GM18499 (cell line): ENCODE data around the gene STAB1.

Source experiments
- ATAC-seq: cut with Tn5 transposase; IDR thresholded peaks from one replicate; pipeline ENCODE4 v1.9.1; 2021; ENCODE audit warnings: moderate number of reproducible peaks; ENCODE audit not compliant: insufficient read depth, unreplicated experiment

STAB1 gene, protein sequence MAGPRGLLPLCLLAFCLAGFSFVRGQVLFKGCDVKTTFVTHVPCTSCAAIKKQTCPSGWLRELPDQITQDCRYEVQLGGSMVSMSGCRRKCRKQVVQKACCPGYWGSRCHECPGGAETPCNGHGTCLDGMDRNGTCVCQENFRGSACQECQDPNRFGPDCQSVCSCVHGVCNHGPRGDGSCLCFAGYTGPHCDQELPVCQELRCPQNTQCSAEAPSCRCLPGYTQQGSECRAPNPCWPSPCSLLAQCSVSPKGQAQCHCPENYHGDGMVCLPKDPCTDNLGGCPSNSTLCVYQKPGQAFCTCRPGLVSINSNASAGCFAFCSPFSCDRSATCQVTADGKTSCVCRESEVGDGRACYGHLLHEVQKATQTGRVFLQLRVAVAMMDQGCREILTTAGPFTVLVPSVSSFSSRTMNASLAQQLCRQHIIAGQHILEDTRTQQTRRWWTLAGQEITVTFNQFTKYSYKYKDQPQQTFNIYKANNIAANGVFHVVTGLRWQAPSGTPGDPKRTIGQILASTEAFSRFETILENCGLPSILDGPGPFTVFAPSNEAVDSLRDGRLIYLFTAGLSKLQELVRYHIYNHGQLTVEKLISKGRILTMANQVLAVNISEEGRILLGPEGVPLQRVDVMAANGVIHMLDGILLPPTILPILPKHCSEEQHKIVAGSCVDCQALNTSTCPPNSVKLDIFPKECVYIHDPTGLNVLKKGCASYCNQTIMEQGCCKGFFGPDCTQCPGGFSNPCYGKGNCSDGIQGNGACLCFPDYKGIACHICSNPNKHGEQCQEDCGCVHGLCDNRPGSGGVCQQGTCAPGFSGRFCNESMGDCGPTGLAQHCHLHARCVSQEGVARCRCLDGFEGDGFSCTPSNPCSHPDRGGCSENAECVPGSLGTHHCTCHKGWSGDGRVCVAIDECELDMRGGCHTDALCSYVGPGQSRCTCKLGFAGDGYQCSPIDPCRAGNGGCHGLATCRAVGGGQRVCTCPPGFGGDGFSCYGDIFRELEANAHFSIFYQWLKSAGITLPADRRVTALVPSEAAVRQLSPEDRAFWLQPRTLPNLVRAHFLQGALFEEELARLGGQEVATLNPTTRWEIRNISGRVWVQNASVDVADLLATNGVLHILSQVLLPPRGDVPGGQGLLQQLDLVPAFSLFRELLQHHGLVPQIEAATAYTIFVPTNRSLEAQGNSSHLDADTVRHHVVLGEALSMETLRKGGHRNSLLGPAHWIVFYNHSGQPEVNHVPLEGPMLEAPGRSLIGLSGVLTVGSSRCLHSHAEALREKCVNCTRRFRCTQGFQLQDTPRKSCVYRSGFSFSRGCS (N-terminal part only)

DNA sequence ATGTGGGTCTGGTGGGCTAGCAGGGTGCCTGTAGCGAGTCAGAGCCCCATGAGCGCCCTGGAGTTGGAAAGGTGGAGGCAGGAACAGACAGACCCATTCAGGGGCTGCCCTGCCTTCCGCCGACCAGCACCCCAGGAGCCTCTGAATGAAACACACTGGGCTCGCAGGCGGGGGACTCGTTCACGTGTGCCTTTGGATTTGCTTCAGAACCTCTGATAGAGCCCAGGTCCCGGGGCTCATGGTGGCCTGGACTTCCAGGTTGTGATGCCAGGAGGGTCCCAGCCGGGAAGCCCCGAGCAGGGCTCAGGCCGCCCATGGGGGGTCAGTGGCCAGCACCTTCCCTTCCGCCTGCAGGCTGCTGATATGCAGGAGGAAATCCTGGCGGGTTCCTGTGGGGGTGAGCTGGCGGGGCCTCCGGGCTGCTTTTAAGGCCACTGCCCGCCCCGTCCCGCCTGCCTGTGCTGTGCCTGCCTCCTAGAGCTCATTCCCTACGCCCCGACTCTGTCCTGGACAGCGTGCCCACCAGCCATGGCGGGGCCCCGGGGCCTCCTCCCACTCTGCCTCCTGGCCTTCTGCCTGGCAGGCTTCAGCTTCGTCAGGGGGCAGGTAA lies at the start of gene STAB1:
STAB1 (plus strand) TSS at position 453 of the 610 bp plus-strand sequence; CDS start at position 529, 76 bp downstream.
- no peak for ATAC-seq

DNA sequence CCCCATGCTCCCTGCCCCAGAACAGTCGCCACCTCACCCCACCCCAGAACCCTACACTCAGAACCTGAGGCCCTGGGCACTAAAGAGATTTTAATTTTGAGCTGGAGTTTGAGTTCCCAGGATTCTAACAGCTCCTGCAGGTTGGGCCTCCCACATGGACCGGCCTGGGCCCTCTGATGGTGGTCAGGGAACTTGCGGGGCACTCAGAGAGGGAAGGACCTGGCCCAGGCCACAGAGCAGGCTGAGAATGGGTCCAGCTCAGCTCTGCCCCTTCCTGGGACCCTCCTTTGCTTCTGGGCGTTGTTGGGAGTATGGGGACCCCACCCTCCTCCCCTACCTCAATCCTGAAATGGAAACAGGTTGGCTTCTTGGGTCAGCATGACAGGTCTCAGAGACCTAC lies 49.1 kb upstream of the STAB1 start:
- no peak for ATAC-seq

DNA sequence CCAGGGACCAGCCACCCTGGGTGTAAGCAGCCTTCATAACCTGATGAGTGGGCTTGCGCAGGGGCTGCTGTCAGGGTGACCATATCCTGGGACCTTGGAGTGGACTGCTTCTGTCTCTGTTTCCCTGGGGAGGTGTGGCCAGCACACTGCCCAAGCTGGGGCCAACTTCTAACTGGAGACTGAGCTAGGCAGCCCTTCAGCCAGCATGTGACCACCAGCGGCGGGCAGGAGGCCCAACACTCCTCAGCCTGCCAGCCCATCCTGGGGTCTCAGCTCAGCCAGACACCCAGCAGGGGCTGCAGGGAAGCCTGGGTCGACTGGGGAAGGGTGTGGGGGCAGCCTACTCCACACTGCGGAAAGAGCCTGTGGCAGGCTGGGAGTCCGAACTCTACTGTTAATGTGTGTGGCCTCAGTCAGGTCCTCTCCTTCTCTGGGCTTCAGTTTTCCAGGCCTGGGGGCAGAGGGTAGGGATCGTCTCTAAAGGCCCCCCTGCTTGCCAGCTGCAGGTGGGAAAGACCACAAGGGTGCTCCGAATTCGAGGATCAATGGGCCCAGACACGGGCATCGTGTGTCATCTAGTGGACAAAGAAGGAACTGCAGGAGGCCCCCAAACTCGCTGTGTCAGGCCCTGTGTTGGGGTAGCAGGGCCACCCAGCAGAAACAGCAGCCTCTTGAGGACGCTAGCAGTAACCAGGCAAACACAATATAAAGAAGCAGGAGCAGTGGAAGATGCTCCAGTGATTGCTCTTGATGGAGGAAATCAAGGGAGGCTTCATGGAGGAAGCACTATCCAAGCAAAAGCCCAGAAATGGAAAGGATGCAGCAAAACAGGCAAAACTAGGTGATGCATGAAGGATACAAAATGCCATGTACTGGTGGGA lies 48.3 kb upstream of the STAB1 start:
- ATAC-seq = no peak

DNA sequence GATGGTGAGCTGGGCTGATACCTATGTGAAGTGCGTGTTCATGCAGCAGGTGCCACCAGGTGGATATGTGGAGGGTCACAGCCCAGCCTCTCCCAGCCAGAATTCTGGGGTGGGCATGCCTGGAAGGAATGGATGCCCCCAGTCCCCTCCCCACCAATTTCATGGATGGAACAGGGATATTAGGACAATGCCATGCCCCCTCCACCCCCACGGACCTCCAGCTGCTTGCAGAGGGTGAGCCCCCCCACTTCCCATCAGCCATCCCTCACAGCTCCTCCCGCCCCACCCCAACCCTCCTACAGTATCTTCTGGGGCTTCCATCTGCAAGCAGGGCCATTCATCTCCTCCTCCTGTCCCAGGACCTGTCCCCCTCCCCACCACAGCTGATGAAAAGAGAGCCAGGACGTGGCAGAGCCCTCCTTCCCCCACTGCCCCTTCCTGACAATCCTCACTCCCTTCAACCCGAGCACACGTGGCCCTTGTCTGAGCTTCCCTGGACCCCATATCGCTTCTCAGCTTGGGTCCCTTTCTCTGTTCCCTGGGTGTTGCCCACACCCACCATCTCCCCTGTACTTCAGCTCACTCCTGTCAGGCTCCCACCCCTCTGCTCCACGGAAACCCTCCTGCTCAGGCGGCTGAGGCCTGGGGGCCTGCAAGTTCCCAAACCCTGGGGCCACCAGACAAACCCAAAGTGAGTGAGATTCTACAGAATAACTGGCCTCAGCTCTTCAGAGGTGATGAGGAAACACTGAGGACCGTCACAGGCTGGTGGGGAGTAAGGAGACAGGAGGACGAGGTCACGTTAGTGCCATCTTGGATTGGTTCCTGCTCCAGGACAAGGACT lies 47.4 kb upstream of the STAB1 start:
- no peak for ATAC-seq

DNA sequence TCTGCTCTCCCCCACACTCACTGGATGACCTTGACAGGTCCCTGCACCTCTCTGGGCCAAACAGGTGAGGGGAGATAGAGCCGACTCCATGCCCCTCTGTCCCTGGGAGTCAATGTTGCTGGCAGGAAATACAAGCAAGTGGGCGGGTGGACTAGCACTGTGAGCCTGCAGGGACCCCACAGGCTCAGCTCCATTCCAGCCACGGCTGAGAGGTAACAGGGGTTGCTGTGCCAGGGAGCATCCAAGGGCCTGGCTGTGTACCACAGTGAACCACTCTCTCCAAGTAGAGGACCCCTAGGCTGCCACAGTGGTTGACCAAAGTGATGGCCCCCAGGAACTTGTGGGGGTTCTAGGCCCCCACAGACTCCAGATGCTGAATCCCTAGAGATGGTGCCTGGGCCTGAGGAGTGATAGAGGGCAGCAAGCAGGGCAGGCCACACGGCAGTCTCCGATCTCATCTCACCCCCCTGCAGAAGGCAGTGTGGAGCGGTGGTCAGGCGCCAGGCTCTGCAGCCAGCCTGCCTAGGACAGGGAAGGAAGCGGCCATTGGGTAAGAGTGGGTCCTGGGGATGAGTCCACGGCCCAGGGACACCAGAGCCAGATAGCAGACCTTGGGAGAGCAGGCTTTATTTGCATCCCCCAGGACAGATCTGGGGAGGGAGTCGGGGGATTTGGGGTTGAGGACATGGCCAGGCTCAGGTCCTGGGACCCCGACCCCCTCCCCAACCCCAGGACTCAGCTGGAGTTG lies 44.5 kb upstream of the STAB1 start:
- ATAC-seq = no peak

DNA sequence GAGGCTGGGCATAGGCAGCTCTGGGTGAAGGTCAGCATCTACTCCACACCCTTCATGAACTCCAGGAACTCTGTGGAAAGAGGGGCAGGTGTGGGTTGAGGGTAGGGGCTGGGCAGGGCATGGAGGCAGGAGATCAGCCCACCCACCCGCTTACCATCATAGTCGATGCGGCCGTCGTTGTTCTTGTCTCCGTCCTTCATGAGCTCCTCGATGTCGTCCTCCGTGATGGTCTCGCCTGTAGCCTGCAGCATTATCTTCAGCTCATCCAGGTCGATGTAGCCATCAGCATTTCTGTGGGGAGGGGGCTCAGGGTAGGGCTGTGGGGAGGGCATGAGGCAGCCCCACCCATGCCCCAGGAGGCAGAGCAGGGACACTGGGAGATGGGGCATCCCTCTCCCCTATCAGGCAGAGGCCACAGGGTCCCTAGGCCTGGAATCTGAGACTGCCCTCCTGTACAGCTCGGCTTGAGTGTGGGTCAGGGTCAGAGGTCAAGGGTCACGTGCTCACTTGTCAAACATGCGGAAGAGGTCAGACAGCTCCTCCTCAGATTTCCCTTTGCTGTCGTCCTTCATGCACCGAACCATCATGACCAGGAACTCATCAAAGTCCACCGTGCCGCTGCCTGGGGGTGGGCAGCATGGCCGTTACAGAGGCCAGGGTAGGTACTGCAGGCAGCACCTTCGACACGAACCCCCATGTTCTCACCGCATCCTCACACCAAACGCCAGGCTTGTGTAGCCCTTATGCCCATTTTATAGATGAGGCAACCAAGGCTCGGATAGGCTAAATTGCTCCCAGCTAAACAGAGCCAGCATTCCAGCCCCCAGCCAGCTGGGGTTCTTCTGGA lies 43.7 kb upstream of the STAB1 start:
- ATAC-seq = no peak

DNA sequence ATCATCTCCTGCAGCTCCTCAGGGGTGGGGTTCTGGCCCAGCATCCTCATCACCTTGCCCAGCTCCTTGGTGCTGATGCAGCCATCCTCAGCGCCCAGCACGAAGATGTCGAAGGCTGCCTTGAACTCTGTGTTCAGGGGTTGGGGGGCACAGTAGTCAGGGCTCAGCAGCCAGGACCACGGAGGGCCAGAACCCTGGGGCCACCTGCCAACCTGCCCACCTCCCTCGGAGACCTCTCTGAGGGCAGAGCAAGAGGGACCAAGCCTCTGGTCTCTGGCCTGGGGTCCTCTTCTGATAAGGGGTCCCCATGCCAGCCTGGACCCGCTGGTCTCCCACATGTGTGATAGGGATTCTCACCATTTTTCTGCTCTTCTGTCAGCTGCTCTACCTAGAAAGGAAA lies 43.0 kb upstream of the STAB1 start:
- no peak for ATAC-seq

DNA sequence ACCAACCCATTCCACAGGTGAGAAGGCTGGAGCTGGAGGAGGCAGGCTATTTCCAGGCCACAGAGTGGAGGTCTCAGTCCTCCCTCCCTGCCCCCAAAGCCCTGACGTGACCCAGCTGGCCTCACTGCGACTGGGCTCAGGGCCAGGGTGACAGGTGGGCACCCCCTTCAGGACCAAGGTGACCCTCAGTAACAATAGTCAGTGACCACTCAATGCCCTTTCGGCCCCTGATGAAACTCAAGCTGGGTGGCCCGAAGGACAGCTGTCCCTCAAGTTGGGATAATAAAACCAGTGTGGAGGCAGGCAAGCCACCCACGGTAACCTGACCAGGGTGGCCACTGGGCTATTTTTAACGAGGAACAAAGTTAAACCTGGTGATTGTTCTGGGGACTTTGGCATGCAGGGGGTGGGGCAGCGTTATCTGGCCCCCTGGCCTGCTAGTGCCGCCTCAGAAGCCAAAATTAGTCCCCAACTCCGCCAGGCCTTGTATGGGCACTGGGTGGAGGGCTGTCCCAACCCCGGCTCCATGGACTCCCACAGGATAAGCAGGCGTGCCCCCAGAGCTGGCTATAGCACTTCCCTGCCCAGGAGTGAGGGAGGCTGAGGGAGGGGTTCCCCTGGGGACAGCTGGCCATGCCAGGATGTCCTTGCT lies 42.4 kb upstream of the STAB1 start:
- no peak for ATAC-seq

DNA sequence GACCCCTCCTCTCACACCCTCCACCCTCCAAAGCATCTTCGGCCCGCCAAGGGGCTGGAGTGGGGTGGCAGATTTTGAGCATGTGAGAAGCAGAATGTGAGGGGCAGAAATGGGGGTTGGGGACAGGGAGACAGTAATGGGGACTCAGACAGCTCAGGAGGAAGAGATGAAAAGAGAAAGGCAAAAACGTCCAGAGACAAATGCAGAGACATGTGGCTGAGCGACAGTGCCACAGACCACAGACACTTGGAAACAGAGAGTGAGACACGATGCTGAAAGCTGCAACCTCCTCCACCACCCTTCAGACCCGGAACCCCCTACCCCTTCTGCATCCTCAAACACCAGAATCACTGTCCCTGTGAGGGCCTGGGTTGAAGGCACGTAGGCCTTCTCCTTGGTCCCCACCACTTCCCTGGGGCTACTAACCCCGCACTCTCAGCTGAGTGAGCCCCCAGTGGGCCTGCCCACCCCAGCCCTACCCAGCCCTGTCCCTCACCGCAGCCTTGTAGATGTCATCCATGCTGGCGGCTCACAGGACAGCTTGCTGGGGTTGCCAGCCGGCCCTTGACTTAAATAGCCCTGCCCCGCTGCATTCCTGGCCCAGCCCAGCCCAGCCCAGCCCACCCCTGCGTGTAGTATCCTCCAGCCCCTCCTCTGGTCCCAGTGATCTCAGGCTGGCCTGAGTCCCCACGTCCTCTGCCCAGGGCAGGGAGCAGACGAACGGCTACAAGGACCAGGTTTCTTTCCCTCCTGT lies 41.5 kb upstream of the STAB1 start, which contains the start of gene TNNC1:
TNNC1 (minus strand) TSS at position 546 of the 754 bp plus-strand sequence; CDS start at position 520, 26 bp downstream.
- ATAC-seq = no peak

DNA sequence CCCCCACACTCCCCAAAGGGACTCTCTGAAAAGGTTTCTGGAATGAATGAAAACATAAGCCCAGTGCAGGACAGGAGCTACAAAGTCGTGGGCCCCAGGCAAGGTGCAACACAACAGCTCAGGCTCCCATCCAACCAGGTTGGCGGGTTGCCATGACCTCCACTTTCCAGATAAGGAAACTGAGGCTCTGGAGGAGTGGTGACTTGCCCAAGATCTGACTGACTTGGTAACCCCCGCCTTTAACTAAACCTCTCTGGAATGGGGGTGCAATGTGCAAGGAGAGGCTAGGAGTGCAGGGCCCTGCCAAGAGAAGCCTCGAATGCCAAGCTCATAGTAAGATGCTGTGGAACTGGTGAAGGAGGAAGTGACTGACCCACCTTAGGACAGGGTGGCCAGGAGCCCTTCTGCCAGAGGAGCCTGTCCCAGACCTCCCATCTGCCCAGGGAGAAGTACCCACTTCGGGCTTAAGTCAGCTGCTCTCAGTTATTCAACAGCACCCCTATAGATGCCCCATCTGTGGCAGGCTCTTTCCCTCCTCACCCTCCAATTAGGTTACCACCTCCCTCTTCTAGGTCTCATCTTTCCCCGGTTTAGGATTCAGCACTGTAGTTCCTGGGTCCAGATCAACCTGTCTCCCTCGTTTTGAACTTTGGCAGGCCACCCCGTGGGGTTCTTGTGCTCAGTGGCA lies 40.7 kb upstream of the STAB1 start:
- ATAC-seq = no peak

DNA sequence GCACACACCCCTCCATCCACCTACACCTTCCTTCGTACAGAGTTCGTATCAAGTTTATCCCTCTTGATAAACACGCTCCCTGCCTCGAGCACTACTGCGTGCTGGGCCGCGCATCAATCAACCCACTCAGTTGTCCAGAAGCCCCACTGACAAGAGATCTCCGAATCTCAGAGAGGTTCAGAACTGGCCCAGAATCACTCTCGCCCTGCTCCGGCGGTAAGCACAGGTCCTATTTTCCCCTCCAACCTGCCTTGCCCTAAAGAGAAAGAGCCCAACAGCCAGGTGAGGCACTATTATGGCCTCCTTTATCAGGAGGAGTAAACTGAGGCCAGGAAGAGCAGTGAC lies 40.2 kb upstream of the STAB1 start:
- no peak for ATAC-seq

DNA sequence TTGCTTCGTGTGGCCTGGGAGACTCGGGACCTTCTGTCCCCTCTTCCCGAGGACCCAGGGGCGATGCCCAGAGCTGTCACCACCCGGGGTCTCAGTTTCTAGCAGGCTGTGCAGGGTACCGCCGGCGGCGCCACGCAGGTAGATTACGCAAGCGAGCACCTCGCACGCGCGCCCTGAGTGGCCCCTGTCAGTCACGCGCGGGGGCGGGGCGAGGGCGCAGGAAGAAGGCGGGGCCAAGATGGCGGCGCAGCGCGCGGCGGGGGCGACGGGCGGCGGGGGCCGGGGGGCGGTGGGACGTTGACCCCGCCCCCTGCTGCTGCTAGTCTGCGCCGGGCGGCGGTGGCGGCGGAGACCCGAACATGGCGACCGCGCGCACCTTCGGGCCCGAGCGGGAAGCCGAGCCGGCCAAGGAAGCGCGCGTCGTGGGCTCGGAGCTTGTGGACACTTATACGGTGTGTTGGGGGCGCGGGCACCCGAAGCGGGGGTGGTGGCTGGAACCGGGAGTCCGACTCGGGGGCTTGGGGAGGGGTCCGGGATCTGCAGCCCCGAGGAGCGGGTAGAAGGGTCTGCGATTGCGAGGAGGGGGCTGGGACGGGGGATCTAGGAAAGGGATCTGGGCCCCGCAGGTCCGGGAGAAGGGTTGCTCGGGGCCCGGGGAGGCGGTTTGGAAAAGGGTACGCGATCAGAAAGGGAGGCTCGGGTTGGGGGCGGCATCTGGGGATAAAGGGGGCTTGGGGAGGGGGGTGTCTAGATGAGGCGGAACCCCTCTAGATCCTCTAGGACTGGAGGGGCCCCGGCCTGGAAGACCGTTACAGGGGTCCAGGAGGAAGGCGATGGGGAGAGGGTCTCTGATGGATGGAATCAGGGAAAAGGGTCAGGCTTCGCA lies 39.6 kb upstream of the STAB1 start, which contains the start of gene NISCH:
NISCH (plus strand) TSS at position 322 of the 886 bp plus-strand sequence; CDS start at position 360, 38 bp downstream.
- peak; percentile 47 for ATAC-seq

DNA sequence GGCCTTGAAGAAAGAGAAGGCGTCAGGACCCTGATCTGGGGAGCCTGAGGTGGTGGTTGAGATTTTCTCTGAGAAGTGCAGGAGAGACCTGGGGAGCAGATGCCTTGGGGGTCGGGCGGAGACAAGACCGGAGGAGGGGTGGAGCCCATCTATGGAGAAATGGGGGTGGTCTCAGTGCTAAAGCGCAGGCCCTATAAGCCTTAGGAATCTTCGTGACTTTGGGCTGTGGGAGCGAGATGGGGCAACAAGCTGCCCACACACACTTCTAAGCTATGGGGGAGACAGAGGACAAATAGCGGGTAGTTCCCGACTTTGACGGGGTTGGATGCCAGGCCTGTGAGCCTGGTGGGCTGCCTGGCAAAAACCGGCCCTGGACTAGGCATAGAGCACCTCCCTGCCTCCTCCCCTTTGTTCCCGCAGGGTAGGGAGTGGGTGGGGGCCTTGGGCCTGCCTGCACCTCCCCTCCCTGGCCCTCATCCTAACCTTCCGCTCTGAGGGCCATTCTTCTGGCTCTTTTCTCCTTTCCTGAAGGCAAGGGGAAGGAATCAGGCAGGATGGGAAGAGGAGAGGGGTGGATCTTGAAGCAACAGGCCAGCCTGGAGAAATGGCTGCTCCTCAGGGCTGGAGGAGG lies 38.9 kb upstream of the STAB1 start:
- no peak for ATAC-seq
